ENCODE results near the gene ACP7.
"Not testable (repeated sequence)": the region's sequence is repeated elsewhere in the genome, so short reads cannot be mapped to it uniquely, and the experiment has no call there.

Gene ACP7

DNA sequence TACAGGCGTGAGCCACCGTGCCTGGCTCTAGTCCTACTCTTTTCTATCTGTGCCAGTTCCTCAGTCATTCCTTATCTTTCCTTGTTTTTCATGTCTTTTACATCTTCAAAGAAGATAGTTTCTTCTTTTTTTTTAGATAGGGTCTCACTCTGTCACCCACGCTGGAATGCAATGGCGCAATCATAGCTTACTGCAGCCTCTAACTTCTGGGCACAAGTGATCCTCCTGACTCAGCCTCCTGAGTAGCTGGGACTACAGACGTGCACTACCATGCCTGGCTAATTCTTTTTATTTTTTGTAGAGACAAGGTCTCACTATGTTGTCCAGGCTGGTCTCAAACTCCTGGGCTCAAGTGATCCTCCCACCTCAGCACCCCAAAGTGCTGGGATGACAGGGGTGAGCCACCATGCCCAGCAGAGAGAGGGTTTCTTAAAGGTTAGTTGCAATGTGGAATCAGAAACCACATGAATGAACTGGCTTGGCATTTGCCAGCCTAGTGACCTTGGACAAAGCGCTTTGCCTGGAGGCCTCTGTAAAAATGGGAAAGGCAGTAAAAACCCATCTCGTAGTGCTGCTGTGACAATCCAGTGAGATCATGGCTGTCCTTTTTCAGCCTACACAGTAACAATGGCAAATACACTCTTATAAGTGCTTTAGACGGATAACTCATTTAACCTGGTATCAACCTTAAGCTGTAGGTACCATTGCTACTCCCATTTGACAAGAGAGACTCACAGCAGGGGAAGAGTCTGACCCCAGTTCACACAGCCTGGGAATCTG is 3.9 kb downstream of the ACP7 start:
- no peak for DNase-seq
- Histone ChIP-seq H3F3A (ENCODE audit: insufficient read depth, low read length) (no peaks in the 10 kb centered on the region), H2AFZ (ENCODE audit: low read length) (no peak overlapping the region), H3K9ac (ENCODE audit: low read length) (no peak overlapping the region), H3K27ac (ENCODE audit: low read length) (no peak overlapping the region), H3K4me3 (ENCODE audit: low read length) (no peak overlapping the region), H3K4me1 (ENCODE audit: low read length) (no peaks in the 10 kb centered on the region), H3K79me2 (ENCODE audit: low read length) (no peaks in the 10 kb centered on the region), H3K4me2 (ENCODE audit: low read depth, low read length) (no peak overlapping the region), H3K27me3 (replicated peaks; ENCODE audit: insufficient read depth, low read length) (peaks cover 80% of the 10 kb centered on the region), H3K36me3 (replicated peaks; ENCODE audit: insufficient read depth, low read length) (no peaks in the 10 kb centered on the region), H3K9me2 (replicated peaks; ENCODE audit: insufficient read depth, low read length) (no peaks in the 10 kb centered on the region), H3K9me3 (replicated peaks; ENCODE audit: insufficient read depth, low read length) (no peaks in the 10 kb centered on the region), H4K20me1 (ENCODE audit: insufficient read depth, low read length) (no peaks in the 10 kb centered on the region)
- no peak for TF ChIP-seq EZH2 (optimal IDR thresholded peaks at IDR 0.05; ENCODE audit: low read depth, low read length)
- TF ChIP-seq EZH2phosphoT487 (IDR thresholded peaks at IDR 0.05; ENCODE audit: low read length) = no peak
- TF ChIP-seq, protein P1, sequence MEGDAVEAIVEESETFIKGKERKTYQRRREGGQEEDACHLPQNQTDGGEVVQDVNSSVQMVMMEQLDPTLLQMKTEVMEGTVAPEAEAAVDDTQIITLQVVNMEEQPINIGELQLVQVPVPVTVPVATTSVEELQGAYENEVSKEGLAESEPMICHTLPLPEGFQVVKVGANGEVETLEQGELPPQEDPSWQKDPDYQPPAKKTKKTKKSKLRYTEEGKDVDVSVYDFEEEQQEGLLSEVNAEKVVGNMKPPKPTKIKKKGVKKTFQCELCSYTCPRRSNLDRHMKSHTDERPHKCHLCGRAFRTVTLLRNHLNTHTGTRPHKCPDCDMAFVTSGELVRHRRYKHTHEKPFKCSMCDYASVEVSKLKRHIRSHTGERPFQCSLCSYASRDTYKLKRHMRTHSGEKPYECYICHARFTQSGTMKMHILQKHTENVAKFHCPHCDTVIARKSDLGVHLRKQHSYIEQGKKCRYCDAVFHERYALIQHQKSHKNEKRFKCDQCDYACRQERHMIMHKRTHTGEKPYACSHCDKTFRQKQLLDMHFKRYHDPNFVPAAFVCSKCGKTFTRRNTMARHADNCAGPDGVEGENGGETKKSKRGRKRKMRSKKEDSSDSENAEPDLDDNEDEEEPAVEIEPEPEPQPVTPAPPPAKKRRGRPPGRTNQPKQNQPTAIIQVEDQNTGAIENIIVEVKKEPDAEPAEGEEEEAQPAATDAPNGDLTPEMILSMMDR (IDR thresholded peaks at IDR 0.05; ENCODE audit: low read length) = no peak

DNA sequence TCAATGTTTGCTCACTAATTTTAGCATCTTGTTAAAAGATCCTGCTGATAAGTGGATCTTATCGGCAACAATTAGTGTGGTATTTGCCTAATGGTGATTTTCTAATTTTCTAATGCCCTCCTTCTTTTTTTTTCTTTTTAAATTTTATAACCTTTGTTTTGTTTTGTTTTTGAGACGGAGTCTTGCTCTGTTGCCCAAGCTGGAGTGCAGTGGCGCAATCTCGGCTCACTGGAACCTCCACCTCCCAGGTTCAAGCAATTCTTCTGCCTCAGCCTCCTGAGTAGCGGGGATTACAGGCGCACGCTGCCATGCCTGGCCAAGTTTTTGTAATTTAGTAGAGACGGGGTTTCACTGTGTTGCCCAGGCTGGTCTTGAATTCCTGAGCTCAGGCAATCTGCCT is 5.8 kb downstream of the ACP7 start:
- DNase-seq; H3K9me2 ChIP-seq (replicated peaks; ENCODE audit: insufficient read depth, low read length); H2AFZ ChIP-seq (ENCODE audit: low read length); H3K9me3 ChIP-seq (replicated peaks; ENCODE audit: insufficient read depth, low read length); H4K20me1 ChIP-seq (ENCODE audit: insufficient read depth, low read length); H3K4me1 ChIP-seq (ENCODE audit: low read length); H3K27ac ChIP-seq (ENCODE audit: low read length); H3K4me2 ChIP-seq (ENCODE audit: low read depth, low read length); H3K4me3 ChIP-seq (ENCODE audit: low read length); H3K9ac ChIP-seq (ENCODE audit: low read length); H3K36me3 ChIP-seq (replicated peaks; ENCODE audit: insufficient read depth, low read length); H3F3A ChIP-seq (ENCODE audit: insufficient read depth, low read length); H3K79me2 ChIP-seq (ENCODE audit: low read length): not testable (repeated sequence)
- H3K27me3 ChIP-seq (replicated peaks; ENCODE audit: insufficient read depth, low read length) = peaks cover 79% of the 10 kb centered on the region

DNA sequence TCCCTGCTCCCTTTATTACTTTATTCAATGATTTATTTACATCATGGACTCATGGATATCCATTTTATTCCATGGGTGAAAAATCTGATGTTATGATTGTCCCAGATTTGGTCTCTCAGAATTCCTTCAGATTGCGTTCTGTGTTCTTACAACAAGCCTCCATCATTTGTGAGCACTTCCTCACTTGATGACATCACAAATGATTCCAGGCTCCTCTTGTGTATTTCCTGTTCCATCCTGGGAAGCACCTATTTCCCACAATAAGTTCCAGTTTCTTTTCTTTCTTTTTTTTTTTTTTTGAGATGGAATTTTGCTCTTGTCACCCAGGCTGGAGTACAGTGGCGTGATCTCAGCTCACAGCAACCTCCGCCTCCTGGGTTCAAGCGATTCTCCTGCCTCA is 6.7 kb downstream of the ACP7 start:
- peaks cover 76% of the 10 kb centered on the region for H3K27me3 ChIP-seq (replicated peaks; ENCODE audit: insufficient read depth, low read length)

DNA sequence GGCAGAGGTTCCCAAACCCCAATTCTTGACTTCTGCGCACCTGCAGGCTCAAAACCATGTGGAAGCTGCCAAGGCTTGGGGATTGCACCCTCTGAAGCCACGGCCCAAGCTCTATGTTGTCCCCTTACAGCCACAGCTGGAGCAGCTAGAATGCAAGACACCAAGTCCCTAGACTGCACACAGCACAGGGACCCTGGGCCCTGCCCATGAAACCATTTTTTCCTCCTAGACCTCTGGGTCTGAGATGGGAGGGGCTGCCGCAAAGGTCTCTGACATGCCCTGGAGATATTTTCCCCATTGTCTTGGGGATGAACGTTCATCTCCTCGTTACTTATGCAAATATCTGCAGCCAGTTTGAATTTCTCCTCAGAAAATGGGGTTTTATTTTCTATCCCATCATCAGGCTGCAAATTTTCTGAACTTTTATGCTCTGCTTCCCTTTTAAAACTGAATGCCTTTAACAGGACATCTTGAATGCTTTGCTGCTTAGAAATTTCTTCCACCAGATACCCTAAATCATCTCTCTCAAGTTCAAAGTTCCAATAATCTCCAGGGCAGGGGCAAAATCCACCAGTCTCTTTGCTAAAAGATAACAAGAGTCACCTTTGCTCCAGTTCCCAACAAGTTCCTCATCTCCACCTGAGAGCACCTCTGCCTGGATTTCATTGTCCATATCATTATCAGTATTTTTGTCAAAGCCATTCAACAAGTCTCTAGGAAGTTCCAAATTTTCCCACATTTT is 11.8 kb downstream of the ACP7 start:
- H2AFZ ChIP-seq (ENCODE audit: low read length); H3K27ac ChIP-seq (ENCODE audit: low read length); H3K4me3 ChIP-seq (ENCODE audit: low read length); H3K36me3 ChIP-seq (replicated peaks; ENCODE audit: insufficient read depth, low read length); H3K4me2 ChIP-seq (ENCODE audit: low read depth, low read length); H3K9ac ChIP-seq (ENCODE audit: low read length); H3F3A ChIP-seq (ENCODE audit: insufficient read depth, low read length); H3K4me1 ChIP-seq (ENCODE audit: low read length); DNase-seq; H3K9me3 ChIP-seq (replicated peaks; ENCODE audit: insufficient read depth, low read length); H3K9me2 ChIP-seq (replicated peaks; ENCODE audit: insufficient read depth, low read length); H3K79me2 ChIP-seq (ENCODE audit: low read length); H4K20me1 ChIP-seq (ENCODE audit: insufficient read depth, low read length): not testable (repeated sequence)
- peaks cover 78% of the 10 kb centered on the region for H3K27me3 ChIP-seq (replicated peaks; ENCODE audit: insufficient read depth, low read length)

More for the DNA sequence above, 6.7 kb downstream of the ACP7 start:
- H3K9me3 ChIP-seq (replicated peaks; ENCODE audit: insufficient read depth, low read length) = no peaks in the 10 kb centered on the region
- no peaks in the 10 kb centered on the region for H3K36me3 ChIP-seq (replicated peaks; ENCODE audit: insufficient read depth, low read length)
- no peak overlapping the region for H3K27ac ChIP-seq (ENCODE audit: low read length)
- H3K4me2 ChIP-seq (ENCODE audit: low read depth, low read length) = no peak overlapping the region
- H3K79me2 ChIP-seq (ENCODE audit: low read length) = no peaks in the 10 kb centered on the region
- no peak overlapping the region for H2AFZ ChIP-seq (ENCODE audit: low read length)
- no peaks in the 10 kb centered on the region for H3K9me2 ChIP-seq (replicated peaks; ENCODE audit: insufficient read depth, low read length)
- H3K4me1 ChIP-seq (ENCODE audit: low read length) = no peaks in the 10 kb centered on the region
- no peaks in the 10 kb centered on the region for H3F3A ChIP-seq (ENCODE audit: insufficient read depth, low read length)
- no peak for DNase-seq
- H3K4me3 ChIP-seq (ENCODE audit: low read length) = no peak overlapping the region
- TF ChIP-seq, protein P1 (IDR thresholded peaks at IDR 0.05; ENCODE audit: low read length) = no peak
- TF ChIP-seq EZH2phosphoT487 (IDR thresholded peaks at IDR 0.05; ENCODE audit: low read length) = no peak
- TF ChIP-seq EZH2 (optimal IDR thresholded peaks at IDR 0.05; ENCODE audit: low read depth, low read length) = no peak
- no peak overlapping the region for H3K9ac ChIP-seq (ENCODE audit: low read length)
- H4K20me1 ChIP-seq (ENCODE audit: insufficient read depth, low read length) = no peaks in the 10 kb centered on the region
